Right renal pelvis (tissue), 4 donors: Measurements from ENCODE around the gene LPAR6. TPM values are rescaled to one million over a fixed set of nuclear protein-coding genes. Genes with fewer than 3 reads are reported as not detected.
"Not testable (repeated sequence)": the region's sequence is repeated elsewhere in the genome, so short reads cannot be mapped to it uniquely, and the experiment has no call there.

Experiments used
- DNase-seq, 4 donors: peaks; one replicate each; pipeline ENCODE4 v3.0.0-alpha.2; 2013; ENCODE audit warnings: low read depth in 4 of 4, low spot score in 3 of 4, missing footprints in 1 of 4
- polyA plus RNA-seq, 4 donors: library from polyadenylated mRNA; unstranded; fragments of 120-200 nt; gene quantifications; one replicate each; pipeline ENCODE4 v1.2.1, GENCODE V29; 2013; ENCODE audit not compliant: insufficient read length in 4 of 4

The LPAR6 gene, protein sequence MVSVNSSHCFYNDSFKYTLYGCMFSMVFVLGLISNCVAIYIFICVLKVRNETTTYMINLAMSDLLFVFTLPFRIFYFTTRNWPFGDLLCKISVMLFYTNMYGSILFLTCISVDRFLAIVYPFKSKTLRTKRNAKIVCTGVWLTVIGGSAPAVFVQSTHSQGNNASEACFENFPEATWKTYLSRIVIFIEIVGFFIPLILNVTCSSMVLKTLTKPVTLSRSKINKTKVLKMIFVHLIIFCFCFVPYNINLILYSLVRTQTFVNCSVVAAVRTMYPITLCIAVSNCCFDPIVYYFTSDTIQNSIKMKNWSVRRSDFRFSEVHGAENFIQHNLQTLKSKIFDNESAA
- 10 to 100 TPM; 40.4 to 56.7 (median 51.1) TPM for polyA plus RNA-seq

DNA sequence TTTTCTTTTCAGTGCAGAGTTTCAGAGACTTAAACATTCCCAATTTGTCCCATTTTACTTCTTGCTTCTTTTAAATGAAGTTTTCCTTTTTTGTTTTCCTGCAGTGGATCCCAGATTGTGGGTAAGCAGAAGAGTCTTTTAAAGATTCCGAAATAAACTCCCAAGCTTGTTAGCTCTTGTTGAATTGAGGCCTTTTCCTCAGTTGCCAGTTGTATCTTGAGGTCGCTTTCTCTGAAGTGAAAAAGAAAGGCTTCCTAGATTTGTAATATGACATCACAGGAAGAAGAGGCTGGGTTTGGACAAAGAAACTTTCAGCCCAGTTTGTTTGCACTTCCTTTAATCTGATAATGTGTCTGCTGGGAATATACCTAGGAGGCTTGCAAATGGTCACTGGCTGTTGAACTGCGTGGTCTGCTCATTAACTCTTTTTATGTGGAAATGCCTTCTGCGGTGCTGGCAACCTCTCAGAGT is at the start of gene LPAR6:
Gene LPAR6 (minus strand): TSS at position 233 of the 471 bp plus-strand sequence. CDS start 690 bp downstream, outside the sequence.
- DNase-seq = no peak

- DNase-seq = no peak
Measured at GRCh38 chr13:48457578-48458242, 44.8 kb upstream of the LPAR6 start.

DNA sequence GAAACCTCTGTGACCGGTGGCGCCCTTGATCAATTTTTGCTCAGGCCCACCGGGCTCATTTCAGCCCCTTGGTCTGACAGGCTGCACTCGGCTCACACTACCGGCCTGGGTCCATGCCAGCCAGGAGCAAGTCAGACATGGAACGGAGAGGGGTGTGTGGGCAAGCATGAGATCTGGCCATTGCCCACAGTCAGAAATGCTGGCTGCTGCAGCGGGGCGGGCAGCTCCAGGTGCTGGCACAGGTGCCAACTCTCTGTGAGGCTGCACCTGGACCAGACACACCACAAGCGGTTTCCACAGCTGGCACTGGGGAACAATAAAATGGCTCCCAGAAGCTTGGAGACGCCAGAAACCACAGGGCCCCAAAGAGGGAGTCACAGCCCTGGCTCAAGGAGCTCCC is 43.6 kb upstream of the LPAR6 start:
- no peak for DNase-seq

DNA sequence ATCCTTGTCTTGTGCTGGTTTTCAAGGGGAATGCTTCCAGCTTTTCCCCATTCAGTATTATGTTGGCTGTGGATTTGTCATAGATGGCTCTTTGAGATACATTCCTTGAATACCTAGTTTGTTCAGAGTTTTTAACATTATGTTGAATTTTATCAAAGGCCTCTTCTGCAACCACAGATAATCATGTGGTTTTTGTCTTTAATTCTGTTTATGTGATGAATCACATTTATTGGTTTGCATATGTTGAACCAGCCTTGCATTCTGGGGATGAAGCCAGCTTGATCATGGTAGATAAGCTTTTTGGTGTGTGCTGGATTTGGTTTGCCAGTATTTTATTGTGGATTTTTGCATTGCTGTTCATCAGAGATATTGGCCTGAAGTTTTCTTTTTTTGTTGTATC is 38.3 kb upstream of the LPAR6 start:
- DNase-seq = not testable (repeated sequence)

DNA sequence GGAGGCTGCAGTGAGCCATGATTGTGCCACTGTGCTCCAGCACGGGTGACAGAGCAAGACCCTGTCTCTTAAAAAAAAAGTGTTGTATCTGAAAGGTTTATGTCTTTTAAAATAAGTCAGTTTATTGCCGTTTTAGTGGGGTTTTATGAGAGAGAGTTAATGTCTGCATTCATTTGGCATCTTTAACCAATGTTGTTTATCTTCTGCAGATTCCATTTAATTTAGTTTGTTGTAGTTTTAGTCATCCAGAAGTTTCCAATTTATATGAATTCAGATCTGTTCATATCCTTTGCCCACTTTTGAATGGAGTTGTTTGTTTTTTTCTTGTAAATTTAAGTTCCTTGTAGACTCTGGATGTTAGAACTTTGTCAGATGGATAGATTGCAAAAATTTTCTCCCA is 36.7 kb upstream of the LPAR6 start:
- no peak for DNase-seq

GRCh38 chr13:48448959-48449614 is 36.2 kb upstream of the LPAR6 start:
- DNase-seq = no peak

DNA sequence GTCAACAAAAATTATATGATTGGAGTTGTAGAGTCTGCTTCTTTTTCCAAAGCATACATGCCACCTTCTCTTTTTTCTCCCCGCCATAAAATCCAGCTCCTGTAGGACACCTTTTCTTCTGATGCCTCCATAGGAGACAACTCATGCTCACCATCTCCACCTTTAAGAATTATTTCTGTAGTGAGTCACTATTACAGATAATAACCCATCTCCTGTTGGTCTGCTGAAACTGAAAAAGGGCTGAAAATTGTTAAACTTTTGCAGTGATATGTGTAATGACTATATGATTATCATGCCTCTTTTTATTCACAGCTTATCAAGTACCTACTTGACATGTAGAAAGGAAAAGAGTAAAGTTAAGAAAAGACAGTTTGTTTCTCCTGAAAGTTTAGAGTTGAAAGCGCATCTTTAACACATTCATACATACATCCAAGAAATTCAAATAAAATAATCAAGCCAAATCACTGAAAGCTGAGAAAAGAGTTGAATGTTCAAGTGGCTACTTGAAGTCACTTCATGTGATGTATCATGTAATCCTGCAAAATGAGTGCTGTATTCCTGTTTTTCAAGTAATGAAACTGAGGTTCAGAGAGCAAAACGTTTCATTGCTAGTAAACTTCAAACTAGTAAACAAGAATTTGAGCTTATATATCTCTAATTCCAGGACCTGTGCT is 35.5 kb upstream of the LPAR6 start:
- DNase-seq = no peak

GRCh38 chr13:48446464-48446863 is 33.6 kb upstream of the LPAR6 start:
- no peak for DNase-seq

DNA sequence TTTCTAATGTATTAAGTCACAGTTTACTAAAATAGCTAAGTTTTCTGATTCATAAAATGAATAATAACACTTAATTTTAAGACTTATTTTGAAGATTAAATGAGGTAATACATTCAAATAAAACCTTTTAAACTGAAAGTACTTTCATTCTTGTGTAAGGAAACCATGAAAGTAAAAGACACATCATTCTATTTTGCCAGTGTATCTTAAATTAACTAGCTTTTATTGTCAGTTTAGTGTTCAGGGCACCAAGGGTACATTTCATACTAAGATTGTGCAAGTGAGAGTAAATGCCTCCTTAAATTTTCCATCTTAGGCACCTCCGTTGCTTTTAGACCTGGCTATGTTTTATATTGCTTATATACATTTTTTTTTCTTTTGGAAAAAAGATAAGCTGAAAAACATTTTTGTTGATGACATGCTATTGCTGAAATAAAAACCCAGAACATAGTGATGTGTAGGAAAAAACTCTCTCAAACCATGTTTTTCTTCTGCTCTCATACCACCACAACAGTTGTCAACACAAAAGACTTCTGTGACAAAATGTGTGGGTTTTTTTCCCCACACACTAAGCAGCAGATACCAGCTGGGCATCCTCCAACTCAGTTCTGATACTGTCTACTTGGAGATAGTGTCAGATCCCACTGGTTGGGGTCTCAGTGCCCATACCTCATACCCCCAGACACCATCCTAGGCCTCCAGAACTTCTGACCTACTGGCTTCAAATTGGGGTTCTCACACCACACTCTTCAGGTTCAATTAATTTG is 30.7 kb upstream of the LPAR6 start:
- no peak for DNase-seq

DNA sequence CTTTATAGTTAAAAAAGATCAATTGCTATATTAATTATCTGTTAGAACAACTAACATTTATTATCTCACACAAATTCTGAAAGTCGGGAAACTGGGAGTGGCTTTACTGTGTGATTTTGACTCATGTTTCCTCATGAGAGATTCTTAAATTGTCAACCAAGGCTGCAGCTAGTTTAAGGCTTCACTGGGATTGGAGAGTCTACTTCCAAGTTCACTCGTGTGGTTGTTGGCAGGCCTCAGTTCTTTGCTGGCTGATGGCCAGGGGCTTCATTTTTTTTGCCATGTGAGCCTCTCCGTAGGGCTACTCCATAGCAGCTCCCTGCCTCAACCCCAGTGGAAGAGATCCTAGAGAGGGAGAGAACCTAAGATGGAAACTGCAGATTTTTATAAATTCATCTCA is 24.5 kb upstream of the LPAR6 start:
- DNase-seq = no peak

DNA sequence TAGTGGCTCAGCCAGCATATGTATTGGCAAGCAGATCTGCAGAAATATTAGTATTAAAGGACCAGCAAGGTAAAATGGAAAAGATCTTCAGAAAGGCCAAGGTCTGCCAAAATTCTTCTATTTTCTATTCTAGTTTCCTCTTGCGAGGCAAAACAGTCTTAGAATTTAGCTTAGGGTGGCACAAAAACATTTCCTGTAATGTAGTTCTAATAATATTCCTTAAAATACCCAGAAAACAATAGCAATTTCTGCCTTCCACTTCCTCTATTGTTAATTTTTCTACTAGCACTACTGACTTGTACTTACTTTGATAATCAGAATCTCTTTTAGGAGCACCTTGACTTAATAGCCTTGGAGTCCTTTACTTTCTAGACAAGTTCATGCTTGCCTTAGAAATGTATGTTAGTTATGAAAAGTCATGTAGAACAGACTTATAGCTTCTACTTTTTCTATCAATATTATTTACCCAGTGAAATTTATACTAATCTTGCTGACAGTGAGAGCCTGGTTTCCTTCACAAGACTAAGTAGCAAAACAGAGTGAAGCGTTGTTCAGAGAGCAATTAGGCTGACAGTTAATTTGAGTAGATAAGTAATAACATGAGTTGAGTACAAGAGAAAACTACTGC is 23.9 kb upstream of the LPAR6 start:
- DNase-seq = no peak

DNA sequence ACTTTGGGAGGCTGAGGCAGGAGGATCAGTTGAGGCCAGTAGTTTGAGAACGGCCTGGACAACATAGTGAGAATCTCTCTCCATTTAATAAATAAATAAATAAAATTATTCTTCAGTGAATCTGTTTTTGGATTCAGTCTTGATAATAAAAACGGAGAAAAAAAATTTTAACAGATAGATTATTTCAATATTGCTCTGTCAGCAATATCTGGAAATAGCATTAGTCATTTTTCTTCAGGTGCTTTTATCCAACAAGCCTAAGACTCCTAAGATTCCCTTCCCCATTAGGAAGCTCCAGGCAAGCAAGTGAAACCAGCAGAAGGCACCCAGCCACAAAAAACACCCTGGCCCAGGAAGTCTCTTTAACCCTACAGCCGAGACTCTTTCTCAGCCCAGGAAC is 21.3 kb upstream of the LPAR6 start:
- DNase-seq = no peak

DNA sequence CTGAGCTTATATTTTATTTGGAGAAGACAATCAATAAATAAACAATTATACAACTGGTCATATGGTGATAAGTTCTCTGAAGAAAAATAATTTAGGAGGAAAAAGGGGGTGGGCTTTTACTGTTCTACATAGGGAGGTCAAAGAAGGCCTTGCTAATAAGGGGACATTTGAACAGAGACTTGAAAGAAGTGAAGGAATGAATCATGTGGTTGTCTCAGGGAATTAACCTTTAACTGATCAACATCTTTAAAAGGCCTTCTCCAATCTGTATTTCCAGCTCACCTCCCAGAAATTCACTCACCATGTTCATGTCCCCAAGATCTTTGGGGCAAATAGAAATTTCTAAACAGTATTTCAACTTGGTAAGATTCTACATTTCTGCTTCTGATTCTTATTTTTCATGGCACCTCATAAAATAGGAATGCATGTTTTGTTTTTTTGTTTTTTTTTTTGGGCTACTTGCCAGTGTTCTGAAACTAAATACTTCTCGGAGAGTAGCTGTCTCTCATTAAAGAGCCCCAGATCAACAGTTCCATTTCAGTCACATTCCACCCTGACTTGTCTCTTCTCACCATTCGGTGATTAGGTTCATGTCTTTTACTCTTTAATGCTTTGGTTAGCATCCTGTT is 19.2 kb upstream of the LPAR6 start:
- no peak for DNase-seq

GRCh38 chr13:48431431-48431830 is 18.5 kb upstream of the LPAR6 start:
- no peak for DNase-seq

- DNase-seq = no peak
Measured at GRCh38 chr13:48429886-48430285, 17.0 kb upstream of the LPAR6 start.

DNA sequence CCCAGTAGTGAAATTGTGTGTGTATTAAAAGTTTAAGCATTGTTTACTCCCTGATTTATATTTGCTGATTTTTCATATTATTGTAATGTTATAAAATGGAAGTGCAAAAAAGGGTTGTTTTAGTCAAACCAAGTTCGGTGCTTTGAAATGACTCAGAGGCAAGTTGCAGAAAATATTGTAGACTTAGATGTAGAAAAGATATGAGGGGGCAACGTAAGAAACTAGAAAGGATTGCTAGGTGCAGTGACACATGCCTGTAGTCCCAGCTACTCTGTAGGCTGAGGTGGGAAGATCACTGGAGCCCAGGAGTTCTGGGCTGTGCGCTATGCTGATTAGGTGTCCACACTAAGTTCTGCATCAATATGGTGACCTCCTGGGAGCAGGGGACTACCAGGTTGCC is 16.1 kb upstream of the LPAR6 start:
- no peak for DNase-seq

- DNase-seq = not testable (repeated sequence)
Measured at GRCh38 chr13:48426755-48427298, 13.9 kb upstream of the LPAR6 start.

DNA sequence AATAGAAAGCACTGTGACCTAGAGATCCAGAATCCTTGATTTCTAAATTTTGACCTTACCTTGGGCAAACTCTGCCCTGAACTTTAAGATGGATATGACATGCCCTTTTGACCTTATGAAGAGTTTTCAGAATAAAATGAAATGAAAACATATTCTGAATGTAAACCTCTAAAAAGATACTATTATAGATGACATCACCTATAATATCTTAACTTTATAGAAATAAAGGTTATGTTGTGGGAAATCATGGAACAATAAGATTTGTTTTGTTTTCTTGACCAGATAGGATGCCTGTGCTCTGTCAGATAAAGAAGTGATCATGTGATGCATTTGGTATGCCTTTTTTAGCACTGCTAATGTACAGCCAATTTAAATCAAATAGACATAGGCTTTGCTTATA is 13.1 kb upstream of the LPAR6 start:
- no peak for DNase-seq

GRCh38 chr13:48424212-48424611 is 11.3 kb upstream of the LPAR6 start:
- no peak for DNase-seq
